Measurements from ENCODE around the gene CERS2.

GRCh38 chr1:150927624-150928023, 47.0 kb downstream of the CERS2 start:
- TF ChIP-seq POLR2AphosphoS5 (IDR thresholded peaks at IDR 0.05; ENCODE audit: low read depth, low read length) = no peak
- TF ChIP-seq CTCF (IDR thresholded peaks at IDR 0.05) = no peak
- no peak for TF ChIP-seq TCF7L2 (IDR thresholded peaks at IDR 0.05; ENCODE audit: low read depth, low read length)
- TF ChIP-seq REST (IDR thresholded peaks at IDR 0.05; ENCODE audit: insufficient read depth in 1 of 2, low read depth in 2 of 2, low read length in 1 of 2) = no peak
- no peak for TF ChIP-seq SIN3A (IDR thresholded peaks at IDR 0.05; ENCODE audit: borderline replicate concordance, insufficient read depth, low read depth, low read length)

All from Panc1 (cell line).